Fibroblast of villous mesenchyme (primary cell): ENCODE measurements around the gene PRXL2A. TPM values are rescaled to one million over a fixed set of nuclear protein-coding genes. Genes with fewer than 3 reads are reported as not detected.
"Not testable (repeated sequence)": the region's sequence is repeated elsewhere in the genome, so short reads cannot be mapped to it uniquely, and the experiment has no call there.

Experiments
- DNase-seq: peaks from one replicate; pipeline ENCODE4 v3.0.0-alpha.2; 2010; ENCODE audit warnings: low read depth
- H3K4me3 ChIP-seq: 2 replicates; pipeline ENCODE4 v1.5.1; 2011; ENCODE audit warnings: low read depth, mild to moderate bottlenecking, low read length
- CTCF ChIP-seq: IDR thresholded peaks from 2 replicates; pipeline ENCODE4 v1.5.1; 2012; ENCODE audit warnings: low read depth, mild to moderate bottlenecking, low read length; ENCODE audit not compliant: insufficient read depth
- total RNA-seq: library from RNA; depleted of rRNA; stranded (reverse); fragments of >200 nt; gene quantifications from 2 replicates; pipeline ENCODE4 v1.2.3, GENCODE V29; 2012

Gene PRXL2A
- total RNA-seq, 1 donor, result 79.0 TPM

- H3K4me3 ChIP-seq, result no peak overlapping the region
- no peak for TF ChIP-seq CTCF
- DNase-seq, result no peak
Measured at GRCh38 chr10:80471715-80472233, 63.4 kb downstream of the PRXL2A start.

- no peak overlapping the region for H3K4me3 ChIP-seq
- TF ChIP-seq CTCF, result no peak
- DNase-seq, result peak; percentile 84
Measured at GRCh38 chr10:80472234-80473095, 64.1 kb downstream of the PRXL2A start.

GRCh38 chr10:80473096-80473657 lies 64.8 kb downstream of the PRXL2A start:
- no peak for DNase-seq
- H3K4me3 ChIP-seq, result no peak overlapping the region
- no peak for TF ChIP-seq CTCF

DNA sequence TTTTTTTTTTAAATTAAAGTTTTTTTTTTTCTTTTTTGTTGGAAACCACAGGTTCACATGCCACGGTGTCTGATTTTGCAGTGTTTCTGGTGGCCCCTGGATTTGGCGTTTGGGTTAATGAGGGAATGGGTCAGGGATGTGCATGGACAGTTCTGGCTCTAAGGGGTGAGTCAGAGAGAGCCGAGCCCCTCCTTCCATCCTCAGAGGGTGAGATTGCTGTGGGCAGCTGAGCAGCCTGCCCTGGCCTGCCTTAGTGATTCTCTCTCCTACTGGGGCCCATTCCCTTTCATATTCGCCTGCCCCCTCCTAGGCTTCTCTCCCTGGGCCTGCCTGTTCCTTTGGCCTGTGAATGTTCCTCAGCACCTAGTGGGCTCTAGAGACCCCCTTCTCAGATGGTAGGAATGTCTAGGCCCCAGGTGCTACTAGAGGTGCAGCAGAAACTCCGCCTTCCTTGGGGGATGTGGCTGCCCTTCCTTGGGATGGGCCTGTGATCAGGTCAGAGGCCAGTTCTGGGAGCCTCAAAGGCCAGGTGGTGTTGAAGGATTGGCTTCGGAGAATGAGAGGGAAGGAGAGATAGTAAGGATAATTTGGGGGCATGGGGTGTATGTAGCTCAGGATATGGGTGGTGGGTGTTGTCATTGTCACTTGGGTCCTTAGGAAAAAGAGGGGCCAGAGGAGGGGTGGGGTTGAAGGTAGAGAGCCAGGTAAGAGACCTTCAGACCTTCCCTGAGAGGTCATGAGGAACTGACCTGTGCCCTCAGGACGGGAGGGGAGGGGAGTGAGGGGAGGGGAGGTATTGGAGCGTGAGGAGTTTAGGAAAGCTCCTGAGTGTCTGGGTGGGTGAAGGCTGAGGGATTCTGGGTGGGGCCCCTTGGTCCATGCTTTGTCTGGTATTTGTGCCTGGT lies 65.6 kb downstream of the PRXL2A start:
- DNase-seq, result peak; percentile 51
- H3K4me3 ChIP-seq, result no peak overlapping the region
- TF ChIP-seq CTCF, result no peak

DNA sequence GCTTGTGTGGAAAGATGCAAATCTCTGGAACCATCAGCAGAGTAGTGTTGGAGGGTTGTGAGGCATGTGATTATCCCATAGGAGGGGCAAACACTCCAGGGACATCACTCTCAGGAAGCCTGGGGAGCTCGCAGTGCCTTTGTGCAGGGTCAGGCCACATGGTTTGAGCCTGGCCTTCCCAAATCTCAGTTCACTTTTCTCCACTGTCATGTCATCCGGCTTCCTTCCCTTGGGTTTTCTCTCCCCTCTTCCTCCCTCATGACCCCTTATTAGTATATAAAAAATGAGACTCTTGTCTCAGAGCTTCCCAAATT lies 66.2 kb downstream of the PRXL2A start:
- no peak for DNase-seq
- no peak overlapping the region for H3K4me3 ChIP-seq
- no peak for TF ChIP-seq CTCF

GRCh38 chr10:80474941-80475340 lies 66.6 kb downstream of the PRXL2A start:
- DNase-seq, result no peak
- H3K4me3 ChIP-seq, result no peak overlapping the region

GRCh38 chr10:80475641-80476040 lies 67.3 kb downstream of the PRXL2A start:
- H3K4me3 ChIP-seq, DNase-seq: not testable (repeated sequence)

More at GRCh38 chr10:80474941-80475340, 66.6 kb downstream of the PRXL2A start:
- no peak for TF ChIP-seq CTCF
